Psoas muscle (tissue), 8 donors: Measurements from ENCODE around the gene FRMD6. TPM values are rescaled to one million over a fixed set of nuclear protein-coding genes. Genes with fewer than 3 reads are reported as not detected.

ENCODE experiments used
- ATAC-seq, 4 donors: fragments of 200-7000 bp; cut with Tn5 transposase; one replicate each; pipeline ENCODE4 v1.9.1; 2020; ENCODE audit warnings: moderate library complexity in 3 of 4, mild to moderate bottlenecking in 2 of 4
- DNase-seq, 2 donors: peaks; one replicate each; pipeline ENCODE4 v3.0.0-alpha.2; 2020
- H3K27ac ChIP-seq: fragments of 200-600 bp; one replicate; pipeline ENCODE4 v1.8.0; 2022
- H3K27me3 ChIP-seq, 3 donors: fragments of 200-600 bp in 1 of 3; one replicate each; pipeline versions ENCODE4 v1.6.1 to v1.8.0; 2013 to 2022; ENCODE audit warnings: low read length in 2 of 3, mild to moderate bottlenecking in 2 of 3, moderate library complexity in 1 of 3; ENCODE audit not compliant: insufficient read depth in 3 of 3
- H3K36me3 ChIP-seq, 2 donors: fragments of 200-600 bp in 1 of 2; one replicate each; pipeline versions ENCODE4 v1.6.1 to v1.8.0; 2013 to 2022; ENCODE audit warnings: low read depth in 1 of 2, mild to moderate bottlenecking in 1 of 2, moderate library complexity in 1 of 2; ENCODE audit not compliant: insufficient read depth in 1 of 2
- H3K4me1 ChIP-seq: fragments of 200-600 bp; one replicate; pipeline ENCODE4 v1.8.0; 2022
- H3K4me3 ChIP-seq: fragments of 200-600 bp; one replicate; pipeline ENCODE4 v1.8.0; 2022; ENCODE audit warnings: mild to moderate bottlenecking
- H3K9me3 ChIP-seq: fragments of 200-600 bp; one replicate; pipeline ENCODE4 v1.8.0; 2022
- CTCF ChIP-seq: fragments of 200-600 bp; IDR thresholded peaks from one replicate; pipeline ENCODE4 v1.8.0; 2022; ENCODE audit warnings: antibody characterized with exemption
- WGBS, 3 donors: extraction: QIAGEN DNeasy Blood & Tissue Kit; methylation state at CpG; one replicate each; pipeline versions ENCODE4 v1.1.6 to v1.1.7; 2013; 5-methylcytosine and 5-hydroxymethylcytosine counted together
- intact Hi-C, 2 donors: fragments of 100-400 bp; cut with DNase I; formaldehyde crosslinking; loops; one replicate each; pipeline versions ENCODE4 v1.11.0 to v1.14.2; 2022
- polyA plus RNA-seq, 3 donors: library from polyadenylated mRNA; stranded (reverse); fragments of 200-250 nt; gene quantifications; one replicate each; pipeline ENCODE4 v1.2.3, GENCODE V29; 2013
- total RNA-seq, 4 donors: library from RNA; stranded (reverse); fragmentation: NEBNext Ultra II Directional in 2 of 4; extraction: Animal tissue kit (Norgen Biotek cat#: 25700) in 2 of 4; gene quantifications; one replicate each; pipeline versions ENCODE4 v1.2.1 to v1.2.4, GENCODE V29; 2021 to 2023
- donor health status: healthy with polysubstance abuse.
- donor health status: DM: no; HTN: no; CAD: no; lungs with moderate emphysema.
- donor health status: Bipolar disorder and iron deficiency.
- donor health status: healthy.
- donor health status: DM: yes; HTN: yes; CAD: no.
- donor health status: DM: no; HTN: no; CAD: no.
- donor health status: DM: no; HTN: no; CAD: no.
- donor health status: DM: yes; HTN: yes; CAD: no.

The FRMD6 gene
- total and polyA plus RNA-seq, 7 donors, result 2.5 to 9.8 (median 5.0) TPM

- H3K36me3 ChIP-seq, result peaks cover 2 to 39% of the 10 kb centered on the region in 2 donors
- ATAC-seq (no peak), DNase-seq (no peak)
- 55 to 88% (median 73%) methylated on average over 2 of the region's 2 CpGs for WGBS, 3 donors
- H3K27me3 ChIP-seq, result no peaks in the 10 kb centered on the region
- intact Hi-C loops, result no loop called here
- H3K4me1 ChIP-seq, result no peaks in the 10 kb centered on the region
- H3K9me3 ChIP-seq, result no peaks in the 10 kb centered on the region
- no peak for TF ChIP-seq CTCF
- H3K4me3 ChIP-seq, result no peak overlapping the region
- H3K27ac ChIP-seq, result no peak overlapping the region
Observed at GRCh38 chr14:51730684-51731083, 79.0 kb downstream of the FRMD6 start.

- H3K27me3 ChIP-seq, result no peaks in the 10 kb centered on the region
- 65 to 78% (median 65%) methylated on average over 4 of the region's 4 CpGs for WGBS, 3 donors
- DNase-seq (no peak), ATAC-seq (peak in 1 of 4 donors; percentile 7)
- no peaks in the 10 kb centered on the region for H3K9me3 ChIP-seq
- no peak overlapping the region for H3K4me3 ChIP-seq
- H3K36me3 ChIP-seq, result peaks cover 2 to 21% of the 10 kb centered on the region in 2 donors
- intact Hi-C loops, result no loop called here
- no peak for TF ChIP-seq CTCF
- no peak overlapping the region for H3K27ac ChIP-seq
- no peaks in the 10 kb centered on the region for H3K4me1 ChIP-seq
Observed at GRCh38 chr14:51732494-51733112, 80.9 kb downstream of the FRMD6 start.

GRCh38 chr14:51733147-51733546 is 81.4 kb downstream of the FRMD6 start:
- ATAC-seq (peak in 3 of 4 donors; percentile 25 to 91 (median 39)), DNase-seq (no peak)
- Histone ChIP-seq H3K9me3 (no peaks in the 10 kb centered on the region), H3K4me1 (no peaks in the 10 kb centered on the region), H3K27me3 (no peaks in the 10 kb centered on the region), H3K27ac (no peak overlapping the region), H3K4me3 (no peak overlapping the region), H3K36me3 (peaks cover 0 to 15% of the 10 kb centered on the region in 2 donors)
- WGBS, 3 donors, result 19 to 49% (median 23%) methylated on average over 1 of the region's 1 CpG
- intact Hi-C loops, result no loop called here
- no peak for TF ChIP-seq CTCF

- no peaks in the 10 kb centered on the region for H3K36me3 ChIP-seq
- no peak for DNase-seq
- no peak for TF ChIP-seq CTCF
- no peaks in the 10 kb centered on the region for H3K4me1 ChIP-seq
- no peaks in the 10 kb centered on the region for H3K27me3 ChIP-seq
- no peak for ATAC-seq
- no peaks in the 10 kb centered on the region for H3K9me3 ChIP-seq
- 80 to 94% (median 81%) methylated on average over 4 of the region's 4 CpGs for WGBS, 3 donors
- intact Hi-C loops, result no loop called here
- no peak overlapping the region for H3K4me3 ChIP-seq
- no peak overlapping the region for H3K27ac ChIP-seq
Observed at GRCh38 chr14:51735851-51736250, 84.1 kb downstream of the FRMD6 start.

- 19 to 46% (median 24%) methylated on average over 8 of the region's 8 CpGs for WGBS, 3 donors
- ATAC-seq, result peak; percentile 19 to 93 (median 56)
- Histone ChIP-seq H3K4me3 (no peak overlapping the region), H3K27ac (no peak overlapping the region), H3K9me3 (no peaks in the 10 kb centered on the region), H3K27me3 (no peaks in the 10 kb centered on the region), H3K4me1 (no peaks in the 10 kb centered on the region), H3K36me3 (no peaks in the 10 kb centered on the region)
- intact Hi-C loops, result no loop called here
- no peak for TF ChIP-seq CTCF
- peak in 1 of 2 donors; percentile 64 for DNase-seq
Observed at GRCh38 chr14:51738754-51739153, 87.0 kb downstream of the FRMD6 start.
